K562 (cell line): Measurements from ENCODE around the gene AMIGO1. TPM values are rescaled to one million over a fixed set of nuclear protein-coding genes. Genes with fewer than 3 reads are reported as not detected.
A peak's percentile ranks its signal among the peaks of the same experiment; 100 is the strongest.

ENCODE experiments used
- ASH1L ChIP-seq: fragments of 450-650 bp; IDR thresholded peaks from 2 replicates; pipeline ENCODE4 v1.6.1; 2018; ENCODE audit warnings: borderline replicate concordance, mild to moderate bottlenecking, low read depth; ENCODE audit not compliant: partially characterized antibody
- FOXJ3 ChIP-seq: sonication (generic); formaldehyde crosslinking; IDR thresholded peaks from 2 replicates; pipeline ENCODE4 v1.4.0; 2020; ENCODE audit warnings: mild to moderate bottlenecking, missing genetic modification reagents
- FOXM1 ChIP-seq, 2 experiments: fragments of 450-650 bp in 1 of 2; sonication (generic) in 1 of 2; formaldehyde crosslinking in 1 of 2; IDR thresholded peaks; 2 replicates each; pipeline versions ENCODE4 v1.6.1 to v1.9.0; 2017 to 2022; ENCODE audit warnings: low read depth in 2 of 2, mild to moderate bottlenecking in 2 of 2, missing genetic modification reagents in 1 of 2, moderate library complexity in 1 of 2
- MEIS2 ChIP-seq: fragments of 450-650 bp; IDR thresholded peaks from 2 replicates; pipeline ENCODE4 v1.6.1; 2014; ENCODE audit warnings: mild to moderate bottlenecking; ENCODE audit not compliant: partially characterized antibody
- NFRKB ChIP-seq: fragments of 450-650 bp; IDR thresholded peaks from 2 replicates; pipeline ENCODE4 v1.6.1; 2016; ENCODE audit warnings: low read depth
- RBBP5 ChIP-seq: fragments of 200-600 bp; sonication (generic); IDR thresholded peaks from 2 replicates; pipeline ENCODE4 v1.6.1; 2012; ENCODE audit warnings: borderline replicate concordance, mild to moderate bottlenecking, low read length, control low read depth, inconsistent platforms; ENCODE audit not compliant: insufficient read depth, poor library complexity, severe bottlenecking
- ZKSCAN1 ChIP-seq: fragments of 150-350 bp; IDR thresholded peaks from 2 replicates; pipeline ENCODE4 v1.6.1; 2016; ENCODE audit warnings: low read depth, low read length
- ZNF707 ChIP-seq: fragments of 250-450 bp; sonication (Bioruptor Pico); conservative IDR thresholded peaks from 2 replicates; pipeline ENCODE4 v1.8.0; 2022; ENCODE audit warnings: inconsistent platforms, mild to moderate bottlenecking, moderate library complexity
- polyA plus RNA-seq, 8 experiments: library from polyadenylated mRNA; depleted of rRNA in 4 of 8; stranded (reverse) in 5 of 8; unstranded in 3 of 8; fragments of >200 nt; fragmentation: Nextera tagmentation in 2 of 8; fragmentation: Illumina TruSeq in 1 of 8; extraction: Ambion mirVana in 2 of 8; extraction: Trizol in 1 of 8; gene quantifications; 2 replicates each; pipeline versions ENCODE4 v1.2.1 to v1.2.3, GENCODE V29; 2011 to 2014; ENCODE audit warnings: inconsistent platforms in 1 of 8, missing spikeins in 1 of 8
- total RNA-seq, 7 experiments: library from RNA; depleted of rRNA in 6 of 7; stranded (reverse); fragments of >200 nt in 6 of 7; fragmentation: Illumina TruSeq in 2 of 7; extraction: Trizol in 2 of 7; gene quantifications; 2 replicates each; pipeline versions ENCODE4 v1.2.1 to v1.2.3, GENCODE V29; 2011 to 2021; ENCODE audit warnings: low replicate concordance in 1 of 7
- TF ChIP-seq, protein P1 (sequence below), 2 experiments: fragments of 450-650 bp; IDR thresholded peaks; 2 replicates each; pipeline ENCODE4 v1.6.1; 2018; ENCODE audit warnings: mild to moderate bottlenecking in 2 of 2, low read depth in 1 of 2; ENCODE audit not compliant: partially characterized antibody in 2 of 2
- TF ChIP-seq, protein P2 (sequence below): fragments of 200-600 bp; sonication (generic); IDR thresholded peaks from one replicate; pipeline ENCODE4 v1.6.1; 2012; ENCODE audit warnings: mild to moderate bottlenecking, low read depth, low read length, inconsistent platforms

AMIGO1 gene
- total and polyA plus RNA-seq, 9 of the 15 experiments (the other 6 are each of a cell fraction or from before 2014, with no cell fraction given): 0.24 to 1.0 (median 0.54) TPM

DNA sequence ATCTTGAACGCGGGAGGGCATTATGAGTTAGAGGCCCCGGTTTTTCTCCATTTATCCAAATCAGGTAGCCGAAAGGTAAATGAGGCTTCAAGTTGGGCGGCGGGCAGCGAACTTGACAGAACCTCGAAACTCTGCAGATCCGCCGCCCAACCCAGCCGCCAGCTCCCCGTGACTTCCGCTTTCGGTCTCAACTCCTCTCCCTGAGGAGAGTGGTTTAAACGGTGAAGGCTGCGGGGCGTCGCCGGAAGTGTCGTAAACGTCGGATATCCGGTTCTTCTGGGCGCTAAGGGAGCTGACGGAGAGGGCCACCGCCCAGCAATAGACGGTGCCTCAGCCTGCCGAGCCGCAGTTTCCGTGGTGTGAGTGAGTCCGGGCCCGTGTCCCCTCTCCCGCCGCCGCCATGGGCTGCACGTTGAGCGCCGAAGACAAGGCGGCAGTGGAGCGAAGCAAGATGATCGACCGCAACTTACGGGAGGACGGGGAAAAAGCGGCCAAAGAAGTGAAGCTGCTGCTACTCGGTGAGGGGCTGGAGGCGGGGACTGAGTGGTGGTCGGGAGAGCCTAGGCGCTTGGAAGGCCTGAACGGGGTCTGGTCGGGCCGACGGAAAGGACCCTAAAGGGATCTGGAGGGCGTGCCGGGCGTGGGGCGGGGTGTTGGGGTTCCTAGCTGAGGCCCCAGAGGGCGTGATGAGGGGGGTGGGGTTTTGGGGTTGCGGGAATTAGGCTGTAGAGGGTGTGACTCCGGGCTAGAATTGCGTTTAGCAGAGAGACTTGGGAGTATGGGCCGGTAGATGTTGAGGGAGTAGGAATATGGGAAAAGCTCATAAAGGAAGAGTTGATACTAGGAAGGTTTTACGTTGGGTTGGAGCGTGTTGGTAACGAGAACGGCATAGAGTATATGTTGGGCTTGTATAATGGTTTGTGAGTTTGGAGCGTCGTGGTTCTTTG is 39.1 kb upstream of the AMIGO1 start, which contains the start of gene GNAI3 (continued):
- TF ChIP-seq FOXM1 (IDR thresholded peaks at IDR 0.05; ENCODE audit: low read depth) (peak; percentile 64; the same call in 1 of the 2 replicates), FOXM1 (CRISPR knock-in tag; IDR thresholded peaks at IDR 0.05; ENCODE audit: low read depth) (no peak), MEIS2 (no peak), ZKSCAN1 (no peak), FOXJ3 (CRISPR knock-in tag) (no peak), ASH1L (peak; percentile 28), ZNF707 (CRISPR knock-in tag) (no peak), NFRKB (no peak), RBBP5 (peak; percentile 96)
- TF ChIP-seq, protein P1, sequence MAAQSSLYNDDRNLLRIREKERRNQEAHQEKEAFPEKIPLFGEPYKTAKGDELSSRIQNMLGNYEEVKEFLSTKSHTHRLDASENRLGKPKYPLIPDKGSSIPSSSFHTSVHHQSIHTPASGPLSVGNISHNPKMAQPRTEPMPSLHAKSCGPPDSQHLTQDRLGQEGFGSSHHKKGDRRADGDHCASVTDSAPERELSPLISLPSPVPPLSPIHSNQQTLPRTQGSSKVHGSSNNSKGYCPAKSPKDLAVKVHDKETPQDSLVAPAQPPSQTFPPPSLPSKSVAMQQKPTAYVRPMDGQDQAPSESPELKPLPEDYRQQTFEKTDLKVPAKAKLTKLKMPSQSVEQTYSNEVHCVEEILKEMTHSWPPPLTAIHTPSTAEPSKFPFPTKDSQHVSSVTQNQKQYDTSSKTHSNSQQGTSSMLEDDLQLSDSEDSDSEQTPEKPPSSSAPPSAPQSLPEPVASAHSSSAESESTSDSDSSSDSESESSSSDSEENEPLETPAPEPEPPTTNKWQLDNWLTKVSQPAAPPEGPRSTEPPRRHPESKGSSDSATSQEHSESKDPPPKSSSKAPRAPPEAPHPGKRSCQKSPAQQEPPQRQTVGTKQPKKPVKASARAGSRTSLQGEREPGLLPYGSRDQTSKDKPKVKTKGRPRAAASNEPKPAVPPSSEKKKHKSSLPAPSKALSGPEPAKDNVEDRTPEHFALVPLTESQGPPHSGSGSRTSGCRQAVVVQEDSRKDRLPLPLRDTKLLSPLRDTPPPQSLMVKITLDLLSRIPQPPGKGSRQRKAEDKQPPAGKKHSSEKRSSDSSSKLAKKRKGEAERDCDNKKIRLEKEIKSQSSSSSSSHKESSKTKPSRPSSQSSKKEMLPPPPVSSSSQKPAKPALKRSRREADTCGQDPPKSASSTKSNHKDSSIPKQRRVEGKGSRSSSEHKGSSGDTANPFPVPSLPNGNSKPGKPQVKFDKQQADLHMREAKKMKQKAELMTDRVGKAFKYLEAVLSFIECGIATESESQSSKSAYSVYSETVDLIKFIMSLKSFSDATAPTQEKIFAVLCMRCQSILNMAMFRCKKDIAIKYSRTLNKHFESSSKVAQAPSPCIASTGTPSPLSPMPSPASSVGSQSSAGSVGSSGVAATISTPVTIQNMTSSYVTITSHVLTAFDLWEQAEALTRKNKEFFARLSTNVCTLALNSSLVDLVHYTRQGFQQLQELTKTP (IDR thresholded peaks at IDR 0.05; ENCODE audit: low read depth in 1 of 2, partially characterized antibody in 2 of 2): no peak
- TF ChIP-seq, protein P2, sequence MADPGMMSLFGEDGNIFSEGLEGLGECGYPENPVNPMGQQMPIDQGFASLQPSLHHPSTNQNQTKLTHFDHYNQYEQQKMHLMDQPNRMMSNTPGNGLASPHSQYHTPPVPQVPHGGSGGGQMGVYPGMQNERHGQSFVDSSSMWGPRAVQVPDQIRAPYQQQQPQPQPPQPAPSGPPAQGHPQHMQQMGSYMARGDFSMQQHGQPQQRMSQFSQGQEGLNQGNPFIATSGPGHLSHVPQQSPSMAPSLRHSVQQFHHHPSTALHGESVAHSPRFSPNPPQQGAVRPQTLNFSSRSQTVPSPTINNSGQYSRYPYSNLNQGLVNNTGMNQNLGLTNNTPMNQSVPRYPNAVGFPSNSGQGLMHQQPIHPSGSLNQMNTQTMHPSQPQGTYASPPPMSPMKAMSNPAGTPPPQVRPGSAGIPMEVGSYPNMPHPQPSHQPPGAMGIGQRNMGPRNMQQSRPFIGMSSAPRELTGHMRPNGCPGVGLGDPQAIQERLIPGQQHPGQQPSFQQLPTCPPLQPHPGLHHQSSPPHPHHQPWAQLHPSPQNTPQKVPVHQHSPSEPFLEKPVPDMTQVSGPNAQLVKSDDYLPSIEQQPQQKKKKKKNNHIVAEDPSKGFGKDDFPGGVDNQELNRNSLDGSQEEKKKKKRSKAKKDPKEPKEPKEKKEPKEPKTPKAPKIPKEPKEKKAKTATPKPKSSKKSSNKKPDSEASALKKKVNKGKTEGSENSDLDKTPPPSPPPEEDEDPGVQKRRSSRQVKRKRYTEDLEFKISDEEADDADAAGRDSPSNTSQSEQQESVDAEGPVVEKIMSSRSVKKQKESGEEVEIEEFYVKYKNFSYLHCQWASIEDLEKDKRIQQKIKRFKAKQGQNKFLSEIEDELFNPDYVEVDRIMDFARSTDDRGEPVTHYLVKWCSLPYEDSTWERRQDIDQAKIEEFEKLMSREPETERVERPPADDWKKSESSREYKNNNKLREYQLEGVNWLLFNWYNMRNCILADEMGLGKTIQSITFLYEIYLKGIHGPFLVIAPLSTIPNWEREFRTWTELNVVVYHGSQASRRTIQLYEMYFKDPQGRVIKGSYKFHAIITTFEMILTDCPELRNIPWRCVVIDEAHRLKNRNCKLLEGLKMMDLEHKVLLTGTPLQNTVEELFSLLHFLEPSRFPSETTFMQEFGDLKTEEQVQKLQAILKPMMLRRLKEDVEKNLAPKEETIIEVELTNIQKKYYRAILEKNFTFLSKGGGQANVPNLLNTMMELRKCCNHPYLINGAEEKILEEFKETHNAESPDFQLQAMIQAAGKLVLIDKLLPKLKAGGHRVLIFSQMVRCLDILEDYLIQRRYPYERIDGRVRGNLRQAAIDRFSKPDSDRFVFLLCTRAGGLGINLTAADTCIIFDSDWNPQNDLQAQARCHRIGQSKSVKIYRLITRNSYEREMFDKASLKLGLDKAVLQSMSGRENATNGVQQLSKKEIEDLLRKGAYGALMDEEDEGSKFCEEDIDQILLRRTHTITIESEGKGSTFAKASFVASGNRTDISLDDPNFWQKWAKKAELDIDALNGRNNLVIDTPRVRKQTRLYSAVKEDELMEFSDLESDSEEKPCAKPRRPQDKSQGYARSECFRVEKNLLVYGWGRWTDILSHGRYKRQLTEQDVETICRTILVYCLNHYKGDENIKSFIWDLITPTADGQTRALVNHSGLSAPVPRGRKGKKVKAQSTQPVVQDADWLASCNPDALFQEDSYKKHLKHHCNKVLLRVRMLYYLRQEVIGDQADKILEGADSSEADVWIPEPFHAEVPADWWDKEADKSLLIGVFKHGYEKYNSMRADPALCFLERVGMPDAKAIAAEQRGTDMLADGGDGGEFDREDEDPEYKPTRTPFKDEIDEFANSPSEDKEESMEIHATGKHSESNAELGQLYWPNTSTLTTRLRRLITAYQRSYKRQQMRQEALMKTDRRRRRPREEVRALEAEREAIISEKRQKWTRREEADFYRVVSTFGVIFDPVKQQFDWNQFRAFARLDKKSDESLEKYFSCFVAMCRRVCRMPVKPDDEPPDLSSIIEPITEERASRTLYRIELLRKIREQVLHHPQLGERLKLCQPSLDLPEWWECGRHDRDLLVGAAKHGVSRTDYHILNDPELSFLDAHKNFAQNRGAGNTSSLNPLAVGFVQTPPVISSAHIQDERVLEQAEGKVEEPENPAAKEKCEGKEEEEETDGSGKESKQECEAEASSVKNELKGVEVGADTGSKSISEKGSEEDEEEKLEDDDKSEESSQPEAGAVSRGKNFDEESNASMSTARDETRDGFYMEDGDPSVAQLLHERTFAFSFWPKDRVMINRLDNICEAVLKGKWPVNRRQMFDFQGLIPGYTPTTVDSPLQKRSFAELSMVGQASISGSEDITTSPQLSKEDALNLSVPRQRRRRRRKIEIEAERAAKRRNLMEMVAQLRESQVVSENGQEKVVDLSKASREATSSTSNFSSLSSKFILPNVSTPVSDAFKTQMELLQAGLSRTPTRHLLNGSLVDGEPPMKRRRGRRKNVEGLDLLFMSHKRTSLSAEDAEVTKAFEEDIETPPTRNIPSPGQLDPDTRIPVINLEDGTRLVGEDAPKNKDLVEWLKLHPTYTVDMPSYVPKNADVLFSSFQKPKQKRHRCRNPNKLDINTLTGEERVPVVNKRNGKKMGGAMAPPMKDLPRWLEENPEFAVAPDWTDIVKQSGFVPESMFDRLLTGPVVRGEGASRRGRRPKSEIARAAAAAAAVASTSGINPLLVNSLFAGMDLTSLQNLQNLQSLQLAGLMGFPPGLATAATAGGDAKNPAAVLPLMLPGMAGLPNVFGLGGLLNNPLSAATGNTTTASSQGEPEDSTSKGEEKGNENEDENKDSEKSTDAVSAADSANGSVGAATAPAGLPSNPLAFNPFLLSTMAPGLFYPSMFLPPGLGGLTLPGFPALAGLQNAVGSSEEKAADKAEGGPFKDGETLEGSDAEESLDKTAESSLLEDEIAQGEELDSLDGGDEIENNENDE: no peak
